GM12874 (cell line): ENCODE data around the gene METAP1D.

Source experiments
- TF ChIP-seq, protein P1 (sequence below): IDR thresholded peaks from 2 replicates; pipeline ENCODE4 v1.5.1; 2011; ENCODE audit warnings: low read depth, mild to moderate bottlenecking, control low read depth, low read length, moderate library complexity; ENCODE audit not compliant: insufficient read depth

Gene METAP1D

DNA sequence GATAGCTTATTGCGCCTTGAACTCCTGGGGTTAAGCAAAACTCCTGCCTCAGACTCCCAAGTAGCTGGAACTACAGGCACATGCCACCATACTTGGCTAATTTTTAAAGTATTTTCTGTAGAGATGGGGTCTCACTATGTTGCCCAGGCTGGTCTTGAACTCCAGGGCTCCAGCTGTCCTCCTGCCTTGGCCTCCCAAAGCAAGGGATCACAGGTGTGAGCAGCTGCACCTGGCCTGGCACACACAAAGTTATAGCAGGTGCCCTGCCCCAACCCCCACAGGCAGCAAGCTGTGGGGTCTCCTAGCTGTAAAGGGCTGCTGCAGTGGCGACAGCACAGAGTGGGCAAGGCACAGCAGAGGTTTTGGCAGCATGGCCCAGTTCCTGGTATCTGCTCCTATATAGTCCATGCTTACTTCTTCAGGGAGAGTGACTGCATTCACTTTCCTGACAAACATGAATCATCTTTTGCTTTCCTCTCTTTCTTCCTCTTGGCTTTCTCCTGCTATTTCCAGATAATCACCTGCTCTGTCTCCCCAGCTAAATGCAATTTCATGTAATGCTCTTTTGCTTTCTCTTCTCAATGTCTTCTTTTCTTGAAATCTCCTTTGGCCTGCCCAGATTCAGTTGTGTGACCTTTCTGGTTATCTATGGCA is 27.3 kb upstream of the METAP1D start:
- TF ChIP-seq, protein P1, sequence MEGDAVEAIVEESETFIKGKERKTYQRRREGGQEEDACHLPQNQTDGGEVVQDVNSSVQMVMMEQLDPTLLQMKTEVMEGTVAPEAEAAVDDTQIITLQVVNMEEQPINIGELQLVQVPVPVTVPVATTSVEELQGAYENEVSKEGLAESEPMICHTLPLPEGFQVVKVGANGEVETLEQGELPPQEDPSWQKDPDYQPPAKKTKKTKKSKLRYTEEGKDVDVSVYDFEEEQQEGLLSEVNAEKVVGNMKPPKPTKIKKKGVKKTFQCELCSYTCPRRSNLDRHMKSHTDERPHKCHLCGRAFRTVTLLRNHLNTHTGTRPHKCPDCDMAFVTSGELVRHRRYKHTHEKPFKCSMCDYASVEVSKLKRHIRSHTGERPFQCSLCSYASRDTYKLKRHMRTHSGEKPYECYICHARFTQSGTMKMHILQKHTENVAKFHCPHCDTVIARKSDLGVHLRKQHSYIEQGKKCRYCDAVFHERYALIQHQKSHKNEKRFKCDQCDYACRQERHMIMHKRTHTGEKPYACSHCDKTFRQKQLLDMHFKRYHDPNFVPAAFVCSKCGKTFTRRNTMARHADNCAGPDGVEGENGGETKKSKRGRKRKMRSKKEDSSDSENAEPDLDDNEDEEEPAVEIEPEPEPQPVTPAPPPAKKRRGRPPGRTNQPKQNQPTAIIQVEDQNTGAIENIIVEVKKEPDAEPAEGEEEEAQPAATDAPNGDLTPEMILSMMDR = no peak

DNA sequence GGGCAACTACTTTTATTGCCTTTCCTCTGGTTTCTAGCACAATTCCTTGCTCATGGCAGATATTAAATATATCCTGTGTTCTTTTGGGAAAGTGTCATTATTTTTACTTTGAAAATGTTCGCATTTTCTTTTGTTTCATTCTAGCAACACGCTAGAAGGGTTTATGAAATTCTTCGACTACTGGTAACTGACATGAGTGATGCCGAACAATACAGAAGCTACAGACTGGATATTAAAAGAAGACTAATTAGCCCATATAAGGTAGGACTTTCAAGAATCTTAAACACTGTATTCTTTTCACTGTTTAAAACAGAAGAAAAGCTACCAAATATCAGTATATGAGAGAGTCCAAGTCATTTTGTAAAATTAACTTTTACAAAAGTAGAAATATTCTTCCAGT is 20.6 kb upstream of the METAP1D start:
- TF ChIP-seq, protein P1 = no peak

DNA sequence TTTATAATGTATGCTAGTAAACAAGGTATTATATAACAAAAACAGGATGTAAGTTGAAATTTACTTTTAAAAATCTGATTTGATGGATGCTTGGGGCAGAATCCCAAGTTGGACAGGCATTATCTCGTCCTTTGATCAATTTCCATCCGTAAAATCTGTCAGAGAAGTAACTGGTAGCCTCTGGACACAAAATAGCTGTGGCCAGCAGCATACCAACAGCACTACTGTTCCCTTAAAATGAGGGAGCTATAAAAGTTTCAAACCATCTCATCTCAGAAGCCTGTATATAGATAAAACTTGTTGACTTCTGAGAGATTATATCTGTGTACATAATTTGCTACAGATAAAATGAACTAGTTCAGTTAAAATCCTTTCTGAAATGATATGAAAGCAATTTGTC is 14.7 kb upstream of the METAP1D start:
- TF ChIP-seq, protein P1 = no peak

DNA sequence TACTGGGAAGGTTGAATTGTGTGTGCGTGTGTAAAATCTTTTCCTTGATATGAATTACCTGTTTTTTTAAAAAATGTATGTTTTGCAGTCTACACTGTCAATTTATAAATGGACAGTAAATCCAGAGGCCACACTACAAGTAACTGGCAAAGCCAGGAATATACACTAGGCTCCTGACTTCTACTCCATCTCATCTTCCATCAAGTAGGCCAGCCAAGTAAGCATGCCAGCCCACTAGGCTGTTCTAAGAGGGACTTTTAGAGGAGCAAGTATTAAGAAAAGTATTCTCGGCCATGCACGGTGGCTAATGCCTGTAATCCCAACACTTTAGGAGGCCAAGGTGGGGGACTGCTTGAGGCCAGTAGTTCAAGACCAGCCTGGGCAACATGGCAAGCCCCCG is 13.0 kb upstream of the METAP1D start:
- TF ChIP-seq, protein P1 = no peak

DNA sequence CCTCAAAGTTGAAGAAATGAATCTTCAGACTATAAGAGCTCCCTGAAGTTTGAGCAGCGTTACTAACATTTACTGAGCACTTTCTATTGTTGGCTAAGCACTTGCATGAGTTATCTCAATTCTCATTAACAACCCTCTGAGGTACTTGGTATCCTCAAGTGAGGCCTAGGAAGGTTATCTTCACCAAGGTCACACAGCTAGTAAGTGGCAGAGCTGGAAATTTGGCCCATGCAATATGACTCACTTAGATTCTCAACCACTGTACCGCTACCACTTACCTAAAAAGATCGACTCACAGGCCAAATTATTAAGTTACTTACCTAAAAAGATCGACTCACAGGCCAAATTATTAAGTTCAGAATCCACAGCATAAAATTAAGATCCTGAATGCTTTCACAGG is 8.7 kb upstream of the METAP1D start:
- TF ChIP-seq, protein P1 = no peak

DNA sequence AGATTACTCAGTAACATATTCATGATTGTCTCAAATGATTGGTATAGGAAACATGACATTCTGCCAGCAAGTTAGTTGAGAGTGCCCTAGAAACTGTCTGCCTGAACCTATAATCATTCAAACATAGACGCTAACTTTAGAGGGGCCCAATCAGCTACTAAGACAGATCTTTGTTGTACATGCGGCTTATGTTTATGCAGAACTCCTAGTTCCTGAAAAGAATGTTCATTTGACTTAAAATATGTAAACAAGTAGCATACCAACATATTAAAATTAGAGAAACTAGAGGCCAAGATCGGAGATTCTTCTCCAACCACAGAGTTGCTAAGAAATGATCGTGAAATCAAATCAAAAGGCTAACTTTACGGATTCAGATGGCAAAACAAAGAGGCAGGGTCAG is 4.2 kb upstream of the METAP1D start:
- TF ChIP-seq, protein P1 = no peak

DNA sequence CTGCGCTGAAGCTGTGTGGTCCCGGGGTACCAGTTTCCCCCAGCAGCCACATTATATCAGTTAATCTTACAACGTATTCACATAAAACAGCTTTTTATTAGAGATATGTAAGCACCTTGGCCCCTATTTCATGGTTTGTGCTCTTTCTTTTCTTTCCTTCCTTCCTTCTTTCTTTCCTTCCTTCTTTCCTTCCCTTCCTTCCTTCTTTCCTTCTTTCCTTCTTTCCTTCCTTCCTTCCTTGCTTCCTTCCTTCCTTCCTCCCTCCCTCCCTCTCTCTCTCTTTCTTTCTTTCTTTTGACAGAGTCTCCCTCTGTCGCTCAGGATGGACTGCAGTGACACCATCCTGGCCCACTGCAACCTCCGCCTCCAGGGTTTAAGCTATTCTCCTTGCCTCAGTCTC is 3.7 kb upstream of the METAP1D start:
- TF ChIP-seq, protein P1 = no peak
